GM12878 (cell line): ENCODE data around the gene ING3. TPM values are rescaled to one million over a fixed set of nuclear protein-coding genes. Genes with fewer than 3 reads are reported as not detected.

ENCODE experiments used
- ATAC-seq: fragments of 200-7000 bp; cut with Tn5 transposase; 3 replicates; pipeline ENCODE4 v1.9.1; 2020; ENCODE audit warnings: mild to moderate bottlenecking, moderate library complexity
- BruUV-seq: library from RNA; stranded (reverse); fragments of 400-500 nt; replicated peaks from 2 replicates; lab custom pipeline; 2021; lab: Mats Ljungman, UMichigan
- CTCF ChIA-PET: fragments of 300-600 bp; sonication (Branson Sonifier 250); formaldehyde crosslinking; extraction: SDS; loops from one replicate; lab custom pipeline; 2021; ENCODE audit warnings: inconsistent platforms; lab: Yijun Ruan, JAX
- POLR2A ChIA-PET: fragments of 350-600 bp; formaldehyde crosslinking; extraction: SDS; loops from one replicate; lab custom pipeline; 2021; ENCODE audit warnings: inconsistent platforms; lab: Charles Lee
- RAD21 ChIA-PET: fragments of 300-600 bp; sonication (Branson Sonifier 250); formaldehyde crosslinking; loops from one replicate; lab custom pipeline; 2023; ENCODE audit warnings: antibody characterized with exemption; ENCODE audit not compliant: unreplicated experiment; lab: Charles Lee
- SMC1A ChIA-PET: fragments of 300-600 bp; sonication (Branson Sonifier 250); formaldehyde crosslinking; loops from one replicate; lab custom pipeline; 2023; ENCODE audit not compliant: unreplicated experiment, uncharacterized antibody; lab: Charles Lee
- DNase-seq: peaks from one replicate; pipeline ENCODE4 v3.0.0-alpha.2; 2011; ENCODE audit warnings: low read depth, low spot score
- FAIRE-seq: peaks from 3 replicates; lab custom pipeline; 2011; peaks lifted over from hg19 to GRCh38; lab: Jason Lieb, UNC
- H2AFZ ChIP-seq: 2 replicates; pipeline ENCODE4 v1.6.0; 2011; ENCODE audit warnings: low read depth, low read length, control low read depth; ENCODE audit not compliant: control insufficient read depth
- H3K27ac ChIP-seq: 2 replicates; pipeline ENCODE4 v1.5.1; 2011; ENCODE audit warnings: control low read depth; ENCODE audit not compliant: control insufficient read depth, insufficient read depth
- H3K27me3 ChIP-seq, 2 experiments: replicated peaks in 1 of 2; 2 replicates each; pipeline versions ENCODE4 v1.6.0 to v1.6.1; 2011; ENCODE audit warnings: low read length in 1 of 2; ENCODE audit not compliant: control insufficient read depth in 2 of 2, insufficient read depth in 2 of 2
- H3K36me3 ChIP-seq, 2 experiments: 2 replicates each; pipeline ENCODE4 v1.5.1; 2011; ENCODE audit warnings: low read length in 1 of 2; ENCODE audit not compliant: control insufficient read depth in 2 of 2, insufficient read depth in 2 of 2
- H3K4me1 ChIP-seq: 2 replicates; pipeline ENCODE4 v1.6.1; 2011; ENCODE audit warnings: mild to moderate bottlenecking, low read length, moderate library complexity, mixed read lengths; ENCODE audit not compliant: control insufficient read depth, insufficient read depth
- H3K4me2 ChIP-seq: 2 replicates; pipeline ENCODE4 v1.6.0; 2011; ENCODE audit warnings: control low read depth; ENCODE audit not compliant: control insufficient read depth, insufficient read depth
- H3K4me3 ChIP-seq: fragments of 200-600 bp; sonication (generic); 2 replicates; pipeline ENCODE4 v1.5.1; 2016
- H3K79me2 ChIP-seq: 2 replicates; pipeline ENCODE4 v1.6.0; 2011; ENCODE audit warnings: low read length; ENCODE audit not compliant: control insufficient read depth, insufficient read depth
- H3K9ac ChIP-seq: 2 replicates; pipeline ENCODE4 v1.8.0; 2011; ENCODE audit warnings: low read length, control low read depth, mixed read lengths; ENCODE audit not compliant: control insufficient read depth, insufficient read depth
- H3K9me3 ChIP-seq: replicated peaks from 3 replicates; pipeline ENCODE4 v1.5.1; 2011; ENCODE audit warnings: mild to moderate bottlenecking, low read length; ENCODE audit not compliant: control insufficient read depth, insufficient read depth
- H4K20me1 ChIP-seq: 2 replicates; pipeline ENCODE4 v1.6.0; 2011; ENCODE audit not compliant: control insufficient read depth, insufficient read depth
- ATF2 ChIP-seq: IDR thresholded peaks from 2 replicates; pipeline ENCODE4 v1.6.1; 2012; ENCODE audit warnings: low read length, inconsistent platforms
- ATF7 ChIP-seq: fragments of 450-650 bp; IDR thresholded peaks from 2 replicates; pipeline ENCODE4 v1.6.1; 2016; ENCODE audit warnings: low read depth, mild to moderate bottlenecking
- HSF1 ChIP-seq: fragments of 150-350 bp; IDR thresholded peaks from 2 replicates; pipeline ENCODE4 v1.6.1; 2014; ENCODE audit warnings: mild to moderate bottlenecking, low read depth, low read length
- NRF1 ChIP-seq: conservative IDR thresholded peaks from 2 replicates; pipeline ENCODE4 v1.6.1; 2011; ENCODE audit warnings: mild to moderate bottlenecking, low read depth, low read length, improper control_type of control experiment
- PML ChIP-seq: IDR thresholded peaks from 2 replicates; pipeline ENCODE4 v1.6.1; 2012; ENCODE audit warnings: low read length, inconsistent platforms
- RELA ChIP-seq: fragments of 450-650 bp; IDR thresholded peaks from 2 replicates; pipeline ENCODE4 v1.8.0; 2014; ENCODE audit warnings: borderline replicate concordance; ENCODE audit not compliant: partially characterized antibody
- REST ChIP-seq: IDR thresholded peaks from 2 replicates; pipeline ENCODE4 v1.6.1; 2012; ENCODE audit warnings: mild to moderate bottlenecking, low read depth, low read length
- RUNX3 ChIP-seq: IDR thresholded peaks from 2 replicates; pipeline ENCODE4 v1.6.1; 2012; ENCODE audit warnings: low read length, inconsistent platforms
- ZBTB11 ChIP-seq: fragments of 450-650 bp; formaldehyde crosslinking; IDR thresholded peaks from 2 replicates; pipeline ENCODE4 v1.5.0; 2022; ENCODE audit warnings: mild to moderate bottlenecking, missing genetic modification characterization
- WGBS: methylation state at CpG from one replicate; pipeline ENCODE4 v1.1.6; 2016; ENCODE audit warnings: low lambda C conversion rate; ENCODE audit not compliant: insufficient replicate concordance, insufficient coverage; ENCODE audit errors: missing lambda C conversion rate; 5-methylcytosine and 5-hydroxymethylcytosine counted together
- in situ Hi-C: fragments of 300-500 bp; cut with MboI; formaldehyde crosslinking; loops from 9 replicates; pipeline ENCODE4 v1.14.3; 2018; ENCODE audit warnings: mixed read lengths
- intact Hi-C: fragments of 100-400 bp; cut with micrococcal nuclease; formaldehyde crosslinking; loops from one replicate; pipeline ENCODE4 v1.14.2; 2022; ENCODE audit not compliant: unreplicated experiment
- polyA plus RNA-seq, 11 experiments: library from polyadenylated mRNA; depleted of rRNA in 4 of 11; unstranded in 6 of 11; stranded (reverse) in 5 of 11; fragments of >200 nt; fragmentation: Nextera tagmentation in 4 of 11; fragmentation: Illumina TruSeq in 1 of 11; extraction: Ambion mirVana in 4 of 11; extraction: Trizol in 1 of 11; gene quantifications; 1 replicate in 1 of 11; 2 replicates in 10 of 11; pipeline versions ENCODE4 v1.2.1 to v1.2.3, GENCODE V29; 2011 to 2016; ENCODE audit warnings: inconsistent platforms in 2 of 11, missing spikeins in 2 of 11, low read depth in 1 of 11
- total RNA-seq, 4 experiments: library from RNA; depleted of rRNA in 3 of 4; stranded (reverse); fragments of >200 nt in 3 of 4; fragmentation: Illumina TruSeq in 1 of 4; extraction: Trizol in 1 of 4; gene quantifications; 2 replicates each; pipeline versions ENCODE4 v1.2.1 to v1.2.3, GENCODE V29; 2013 to 2021

Gene ING3
- total and polyA plus RNA-seq, 10 of the 15 experiments (the other 5 are each of a cell fraction or from before 2014, with no cell fraction given) = 12.1 to 60.8 (median 28.8) TPM

GRCh38 chr7:121017586-121017985 lies 67.0 kb downstream of the ING3 start (continued):
- TF ChIP-seq RELA (no peak), RUNX3 (no peak), ATF7 (no peak)

GRCh38 chr7:121019018-121019417 lies 68.4 kb downstream of the ING3 start:
- in situ Hi-C loops (no loop called here), intact Hi-C loops (no loop called here)
- no peak for DNase-seq
- WGBS = 48% methylated on average over 2 of the region's 2 CpGs
- H3K4me3 ChIP-seq = no peak overlapping the region
- no peaks in the 10 kb centered on the region for H3K27me3 ChIP-seq
- ChIA-PET CTCF (no interaction called here), SMC1A (no interaction called here), POLR2A (no interaction called here), RAD21 (no interaction called here)
- no peak overlapping the region for H2AFZ ChIP-seq
- BruUV-seq = no TSS peak
- H3K79me2 ChIP-seq = no peaks in the 10 kb centered on the region
- TF ChIP-seq ZBTB11 = no peak
- TF ChIP-seq HSF1 = no peak
- TF ChIP-seq REST = no peak
- TF ChIP-seq NRF1 = no peak
- no peak for TF ChIP-seq ATF2
- no peak for TF ChIP-seq ATF7
- TF ChIP-seq PML = no peak
- no peaks in the 10 kb centered on the region for H3K36me3 ChIP-seq
- peak; percentile 60 for ATAC-seq
- H3K27ac ChIP-seq = no peak overlapping the region
- H3K9me3 ChIP-seq = no peaks in the 10 kb centered on the region
- FAIRE-seq = no peak
- no peak overlapping the region for H3K4me2 ChIP-seq
- no peak overlapping the region for H3K9ac ChIP-seq
- H3K4me1 ChIP-seq = no peaks in the 10 kb centered on the region
- H4K20me1 ChIP-seq = no peaks in the 10 kb centered on the region
